ENCODE data around the gene RNF150. TPM values are rescaled to one million over a fixed set of nuclear protein-coding genes. Genes with fewer than 3 reads are reported as not detected.
"Not testable (repeated sequence)": the region's sequence is repeated elsewhere in the genome, so short reads cannot be mapped to it uniquely, and the experiment has no call there.

Gene RNF150
- total and polyA plus RNA-seq, 4 donors, result 14.3 to 28.0 (median 18.6) TPM

DNA sequence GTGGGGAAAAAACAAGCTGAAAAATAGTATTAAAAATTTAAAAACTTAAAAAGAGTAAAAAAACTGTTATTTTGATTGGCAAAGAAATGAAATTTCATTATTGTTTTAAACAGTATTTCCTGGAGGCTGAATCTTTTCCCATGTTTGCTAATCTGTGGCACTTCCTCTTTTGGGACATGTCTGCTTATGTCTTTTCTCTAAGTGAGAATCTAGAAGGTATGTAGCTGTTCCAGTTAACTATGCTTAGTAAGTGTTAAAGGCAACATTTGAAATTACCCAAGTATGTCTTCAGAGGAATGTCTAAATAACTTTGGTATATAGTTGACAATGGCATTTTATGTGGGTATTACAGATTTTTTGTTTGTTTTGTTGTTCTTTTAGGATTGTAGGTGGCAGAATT is 295.5 kb downstream of the RNF150 start:
- no peaks in the 10 kb centered on the region for H3K27me3 ChIP-seq (ENCODE audit: control insufficient read depth, insufficient read depth, low read length)
- H3K4me1 ChIP-seq (ENCODE audit: control insufficient read depth, insufficient read depth, low read length), result no peaks in the 10 kb centered on the region
- no peak for DNase-seq (ENCODE audit: low read depth in 4 of 6, low spot score in 6 of 6)
- no peaks in the 10 kb centered on the region for H3K36me3 ChIP-seq (ENCODE audit: control insufficient read depth, insufficient read depth, low read length)
- no peak overlapping the region for H3K27ac ChIP-seq (ENCODE audit: low read depth, low read length)
- H3K9me3 ChIP-seq (ENCODE audit: control insufficient read depth, insufficient read depth, low read length), result no peaks in the 10 kb centered on the region
- no peak overlapping the region for H3K4me3 ChIP-seq (ENCODE audit: low read depth, low read length)

DNA sequence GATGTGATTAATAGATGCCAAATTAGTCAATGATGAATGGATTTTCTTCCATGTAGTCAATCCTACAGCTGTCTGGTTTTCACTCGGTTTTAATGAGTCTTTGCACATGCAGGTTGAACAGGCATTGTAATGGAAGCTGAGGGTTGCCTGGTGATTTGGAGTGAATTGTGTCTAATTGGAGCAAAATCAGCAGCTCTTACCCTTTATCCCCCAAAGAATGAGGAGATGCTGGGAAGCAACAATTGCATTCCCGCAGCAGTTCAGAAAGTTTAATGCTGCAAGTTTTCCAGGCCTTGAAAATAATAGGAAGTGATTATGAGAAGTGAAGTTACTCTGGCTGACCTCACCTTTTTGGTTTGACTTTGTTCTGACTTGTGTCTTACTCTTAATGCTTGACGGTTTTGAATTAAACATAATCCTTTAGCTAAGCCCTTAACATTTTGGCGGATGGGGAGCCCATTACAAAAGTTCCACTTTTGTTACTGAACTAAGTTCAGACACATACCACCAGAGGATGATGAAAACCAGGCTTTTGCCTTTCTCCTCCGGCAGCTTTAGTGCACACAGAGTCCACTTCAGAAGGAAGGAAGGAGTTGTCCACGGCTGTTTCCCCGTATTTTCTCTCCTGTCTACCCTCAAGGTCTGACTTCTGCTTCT is 298.3 kb downstream of the RNF150 start:
- Histone ChIP-seq H3K9me3 (ENCODE audit: control insufficient read depth, insufficient read depth, low read length) (no peaks in the 10 kb centered on the region), H3K27me3 (ENCODE audit: control insufficient read depth, insufficient read depth, low read length) (no peaks in the 10 kb centered on the region), H3K4me3 (ENCODE audit: low read depth, low read length) (no peak overlapping the region), H3K36me3 (ENCODE audit: control insufficient read depth, insufficient read depth, low read length) (no peaks in the 10 kb centered on the region), H3K27ac (ENCODE audit: low read depth, low read length) (no peak overlapping the region), H3K4me1 (ENCODE audit: control insufficient read depth, insufficient read depth, low read length) (no peaks in the 10 kb centered on the region)
- peak in 1 of 6 donors; percentile 9 for DNase-seq (ENCODE audit: low read depth in 4 of 6, low spot score in 6 of 6)
- 47% methylated on average over 2 of the region's 7 CpGs for WGBS (ENCODE audit: insufficient coverage)

DNA sequence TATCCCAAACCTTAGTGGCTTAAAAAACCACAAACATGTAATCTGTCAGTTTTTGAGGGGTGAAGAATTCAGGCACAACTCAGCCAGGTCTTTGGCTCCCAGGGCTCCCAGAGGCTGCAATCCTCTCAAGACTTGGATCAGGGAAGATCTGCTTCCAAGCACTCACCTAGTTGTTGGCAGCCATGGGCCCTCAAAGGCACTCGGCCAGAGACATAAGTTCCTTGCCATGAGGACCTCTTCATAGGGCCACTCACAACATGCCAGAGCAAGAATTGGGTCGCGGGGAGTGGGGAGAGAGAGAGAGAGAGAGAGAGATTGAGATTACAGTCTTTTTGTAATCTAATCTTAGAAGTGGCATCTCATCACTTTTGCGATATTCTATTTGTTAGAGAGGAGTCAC is 300.0 kb downstream of the RNF150 start:
- no peak for DNase-seq (ENCODE audit: low read depth in 4 of 6, low spot score in 6 of 6)
- Histone ChIP-seq H3K4me1 (ENCODE audit: control insufficient read depth, insufficient read depth, low read length) (no peaks in the 10 kb centered on the region), H3K4me3 (ENCODE audit: low read depth, low read length) (no peak overlapping the region), H3K27me3 (ENCODE audit: control insufficient read depth, insufficient read depth, low read length) (no peaks in the 10 kb centered on the region), H3K9me3 (ENCODE audit: control insufficient read depth, insufficient read depth, low read length) (no peaks in the 10 kb centered on the region), H3K27ac (ENCODE audit: low read depth, low read length) (no peak overlapping the region), H3K36me3 (ENCODE audit: control insufficient read depth, insufficient read depth, low read length) (no peaks in the 10 kb centered on the region)
- 100% methylated on average over 1 of the region's 4 CpGs for WGBS (ENCODE audit: insufficient coverage)

DNA sequence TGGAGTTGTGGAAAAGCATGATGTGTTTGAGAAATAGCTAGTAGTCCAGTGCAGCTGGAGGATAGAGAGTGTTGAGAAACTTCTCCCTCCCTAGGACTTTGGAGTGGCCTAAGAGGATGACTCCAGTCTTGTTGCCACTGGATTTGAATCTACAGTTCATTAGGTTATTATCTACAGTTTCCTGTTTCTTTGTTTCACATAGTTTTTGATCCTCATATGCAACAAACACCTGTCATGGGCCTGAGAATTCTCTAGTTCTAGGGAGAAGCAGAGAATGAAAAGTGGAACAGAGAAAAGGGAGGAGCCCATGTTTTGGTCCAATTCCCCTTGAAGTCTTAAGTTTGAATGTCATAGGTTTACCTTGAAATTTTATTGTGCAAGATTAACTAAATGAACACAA is 303.4 kb downstream of the RNF150 start:
- Histone ChIP-seq H3K4me3 (ENCODE audit: low read depth, low read length) (no peak overlapping the region), H3K27me3 (ENCODE audit: control insufficient read depth, insufficient read depth, low read length) (no peaks in the 10 kb centered on the region), H3K27ac (ENCODE audit: low read depth, low read length) (no peak overlapping the region), H3K36me3 (ENCODE audit: control insufficient read depth, insufficient read depth, low read length) (no peaks in the 10 kb centered on the region), H3K9me3 (ENCODE audit: control insufficient read depth, insufficient read depth, low read length) (no peaks in the 10 kb centered on the region), H3K4me1 (ENCODE audit: control insufficient read depth, insufficient read depth, low read length) (no peaks in the 10 kb centered on the region)
- DNase-seq (ENCODE audit: low read depth in 4 of 6, low spot score in 6 of 6), result no peak

DNA sequence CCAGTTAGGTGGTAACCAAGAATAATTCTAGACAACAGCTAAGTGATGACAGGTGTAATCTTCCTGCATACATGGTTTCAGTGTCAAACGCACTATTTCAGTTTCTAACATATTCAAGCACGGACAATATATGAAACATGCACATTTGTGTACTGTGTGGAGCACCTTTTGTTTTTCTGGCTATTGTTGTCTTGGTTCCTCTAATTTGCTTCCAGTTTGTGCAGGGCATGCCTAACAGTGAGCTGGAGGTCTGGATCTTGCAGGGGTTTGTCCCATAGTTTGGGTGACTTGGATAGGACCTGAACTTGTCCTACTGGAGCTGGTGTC is 306.6 kb downstream of the RNF150 start:
- H3K4me1 ChIP-seq (ENCODE audit: control insufficient read depth, insufficient read depth, low read length), result no peaks in the 10 kb centered on the region
- WGBS (ENCODE audit: insufficient coverage), result no CpG with 5 or more reads among the region's 2 CpGs
- no peaks in the 10 kb centered on the region for H3K36me3 ChIP-seq (ENCODE audit: control insufficient read depth, insufficient read depth, low read length)
- H3K9me3 ChIP-seq (ENCODE audit: control insufficient read depth, insufficient read depth, low read length), result no peaks in the 10 kb centered on the region
- no peak for DNase-seq (ENCODE audit: low read depth in 4 of 6, low spot score in 6 of 6)
- H3K27me3 ChIP-seq (ENCODE audit: control insufficient read depth, insufficient read depth, low read length), result no peaks in the 10 kb centered on the region
- no peak overlapping the region for H3K27ac ChIP-seq (ENCODE audit: low read depth, low read length)
- H3K4me3 ChIP-seq (ENCODE audit: low read depth, low read length), result no peak overlapping the region

DNA sequence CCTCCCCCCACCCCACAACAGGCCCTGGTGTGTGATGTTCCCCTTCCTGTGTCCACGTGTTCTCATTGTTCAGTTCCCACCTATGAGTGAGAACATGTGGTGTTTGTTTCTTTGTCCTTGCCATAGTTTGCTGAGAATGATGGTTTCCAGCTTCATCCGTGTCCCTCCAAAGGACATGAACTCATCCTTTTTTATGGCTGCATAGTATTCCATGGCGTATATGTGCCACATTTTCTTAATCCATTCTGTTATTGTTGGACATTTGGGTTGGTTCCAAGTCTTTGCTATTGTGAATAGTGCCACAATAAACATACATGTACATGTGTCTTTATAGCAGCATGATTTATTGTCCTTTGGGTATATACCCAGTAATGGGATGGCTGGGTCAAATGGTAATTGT is 312.7 kb downstream of the RNF150 start:
- H3K27me3 ChIP-seq (ENCODE audit: control insufficient read depth, insufficient read depth, low read length); H3K4me3 ChIP-seq (ENCODE audit: low read depth, low read length); H3K4me1 ChIP-seq (ENCODE audit: control insufficient read depth, insufficient read depth, low read length); H3K36me3 ChIP-seq (ENCODE audit: control insufficient read depth, insufficient read depth, low read length); DNase-seq (ENCODE audit: low read depth in 4 of 6, low spot score in 6 of 6); H3K9me3 ChIP-seq (ENCODE audit: control insufficient read depth, insufficient read depth, low read length); H3K27ac ChIP-seq (ENCODE audit: low read depth, low read length): not testable (repeated sequence)
- no CpG with 5 or more reads among the region's 3 CpGs for WGBS (ENCODE audit: insufficient coverage)

DNA sequence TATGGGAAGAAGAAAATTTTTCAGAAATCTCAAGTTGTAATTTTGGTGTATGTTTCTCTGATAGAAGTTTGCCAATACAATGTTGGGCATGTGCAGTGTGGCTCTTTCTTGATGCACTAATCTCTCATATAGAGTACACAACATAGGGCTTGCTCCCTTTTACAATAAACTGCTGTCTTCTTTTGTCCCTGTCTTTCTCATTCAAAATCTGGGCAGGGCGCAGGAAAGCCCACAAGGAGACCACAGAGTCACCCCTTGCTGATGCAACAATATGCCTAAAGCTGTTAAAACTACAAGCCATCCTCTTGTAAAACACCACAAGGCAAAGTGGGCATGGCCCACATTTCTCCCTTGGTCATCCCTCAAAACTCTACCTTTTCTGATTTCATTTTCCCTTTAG is 313.7 kb downstream of the RNF150 start:
- no peak for DNase-seq (ENCODE audit: low read depth in 4 of 6, low spot score in 6 of 6)
- Histone ChIP-seq H3K4me3 (ENCODE audit: low read depth, low read length) (no peak overlapping the region), H3K4me1 (ENCODE audit: control insufficient read depth, insufficient read depth, low read length) (no peaks in the 10 kb centered on the region), H3K27ac (ENCODE audit: low read depth, low read length) (no peak overlapping the region), H3K9me3 (ENCODE audit: control insufficient read depth, insufficient read depth, low read length) (no peaks in the 10 kb centered on the region), H3K36me3 (ENCODE audit: control insufficient read depth, insufficient read depth, low read length) (no peaks in the 10 kb centered on the region), H3K27me3 (ENCODE audit: control insufficient read depth, insufficient read depth, low read length) (no peaks in the 10 kb centered on the region)
- WGBS (ENCODE audit: insufficient coverage), result 77% methylated on average over 1 of the region's 1 CpG

DNA sequence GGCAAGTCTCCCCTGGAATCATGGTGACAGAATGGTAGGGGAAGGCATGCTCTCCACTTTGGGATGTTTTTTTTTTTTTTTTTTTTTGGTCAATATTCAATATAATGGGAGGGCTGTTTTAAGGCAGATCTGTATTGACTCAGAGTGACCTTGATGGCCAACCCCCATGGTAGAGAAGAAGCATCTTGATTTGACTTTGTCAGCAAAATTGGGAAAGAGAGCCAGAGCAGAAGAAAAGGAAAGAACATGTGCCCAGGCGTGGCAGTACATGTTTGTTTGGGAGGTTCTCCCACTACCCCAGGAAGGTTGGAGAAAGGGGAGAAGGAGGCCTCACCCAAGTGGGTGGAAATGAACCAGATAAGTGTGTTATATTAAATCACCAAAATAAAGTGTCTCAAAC is 314.8 kb downstream of the RNF150 start:
- H3K4me3 ChIP-seq (ENCODE audit: low read depth, low read length), result no peak overlapping the region
- no peaks in the 10 kb centered on the region for H3K27me3 ChIP-seq (ENCODE audit: control insufficient read depth, insufficient read depth, low read length)
- no peaks in the 10 kb centered on the region for H3K9me3 ChIP-seq (ENCODE audit: control insufficient read depth, insufficient read depth, low read length)
- WGBS (ENCODE audit: insufficient coverage), result no CpG with 5 or more reads among the region's 1 CpG
- no peaks in the 10 kb centered on the region for H3K4me1 ChIP-seq (ENCODE audit: control insufficient read depth, insufficient read depth, low read length)
- no peak for DNase-seq (ENCODE audit: low read depth in 4 of 6, low spot score in 6 of 6)
- no peaks in the 10 kb centered on the region for H3K36me3 ChIP-seq (ENCODE audit: control insufficient read depth, insufficient read depth, low read length)
- H3K27ac ChIP-seq (ENCODE audit: low read depth, low read length), result no peak overlapping the region

DNA sequence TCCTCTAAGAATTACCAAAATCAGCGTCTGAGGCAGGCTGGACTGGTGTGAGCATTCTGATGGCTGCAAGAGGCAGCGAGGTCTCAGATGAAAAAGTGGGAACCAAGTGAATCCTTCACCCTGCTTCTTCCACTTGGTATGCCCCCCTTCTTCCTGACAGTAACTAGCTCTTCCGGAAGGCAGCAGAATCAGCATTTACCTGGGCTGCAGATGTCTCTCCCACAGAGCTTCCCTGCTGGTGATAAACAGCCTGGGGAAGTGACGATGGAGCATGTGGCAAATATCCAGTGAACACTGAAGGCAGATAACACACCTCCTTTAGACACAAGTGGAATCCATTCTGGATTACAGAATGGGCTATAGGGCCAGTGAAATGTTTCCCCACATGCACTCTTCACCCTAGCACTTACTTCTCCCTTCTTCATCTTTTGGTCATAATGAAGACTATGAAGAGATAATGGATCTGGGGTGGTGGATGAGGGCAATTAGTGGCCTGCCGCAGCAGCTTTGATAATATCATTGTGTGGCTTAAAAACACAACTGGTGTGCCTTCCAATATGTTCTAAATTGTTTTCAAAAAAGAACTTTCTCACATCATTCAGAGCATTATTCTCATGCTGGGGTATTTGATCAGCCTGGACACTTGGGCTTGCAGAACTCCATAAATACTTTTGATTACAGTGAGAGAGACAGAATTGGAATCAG is 316.3 kb downstream of the RNF150 start:
- DNase-seq (ENCODE audit: low read depth in 4 of 6, low spot score in 6 of 6), result no peak
- Histone ChIP-seq H3K27me3 (ENCODE audit: control insufficient read depth, insufficient read depth, low read length) (no peaks in the 10 kb centered on the region), H3K4me1 (ENCODE audit: control insufficient read depth, insufficient read depth, low read length) (no peaks in the 10 kb centered on the region), H3K4me3 (ENCODE audit: low read depth, low read length) (no peak overlapping the region), H3K9me3 (ENCODE audit: control insufficient read depth, insufficient read depth, low read length) (no peaks in the 10 kb centered on the region), H3K36me3 (ENCODE audit: control insufficient read depth, insufficient read depth, low read length) (no peaks in the 10 kb centered on the region), H3K27ac (ENCODE audit: low read depth, low read length) (no peak overlapping the region)
- WGBS (ENCODE audit: insufficient coverage), result 80% methylated on average over 2 of the region's 5 CpGs

DNA sequence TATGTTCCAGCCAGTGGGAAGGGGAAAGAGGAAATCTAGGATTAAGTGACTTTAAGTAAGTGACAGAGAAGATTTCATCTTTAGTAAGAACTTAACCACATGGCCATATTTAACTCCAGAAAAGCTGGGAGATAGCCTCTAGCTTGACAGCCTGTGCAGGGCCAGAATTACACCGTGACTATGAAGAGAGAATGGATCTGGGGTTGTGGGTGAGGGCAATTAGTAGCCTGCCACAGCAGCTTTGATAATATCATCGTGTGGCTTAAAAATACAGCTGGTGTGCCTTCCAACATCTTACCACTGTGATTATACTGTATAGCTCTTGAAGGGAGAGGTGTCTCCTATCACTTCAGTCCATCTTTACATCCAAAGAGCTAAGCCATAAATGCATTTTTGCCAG is 319.5 kb downstream of the RNF150 start:
- H3K36me3 ChIP-seq (ENCODE audit: control insufficient read depth, insufficient read depth, low read length), result no peaks in the 10 kb centered on the region
- no peak overlapping the region for H3K4me3 ChIP-seq (ENCODE audit: low read depth, low read length)
- WGBS (ENCODE audit: insufficient coverage), result 100% methylated on average over 1 of the region's 2 CpGs
- H3K4me1 ChIP-seq (ENCODE audit: control insufficient read depth, insufficient read depth, low read length), result no peaks in the 10 kb centered on the region
- H3K9me3 ChIP-seq (ENCODE audit: control insufficient read depth, insufficient read depth, low read length), result no peaks in the 10 kb centered on the region
- H3K27me3 ChIP-seq (ENCODE audit: control insufficient read depth, insufficient read depth, low read length), result no peaks in the 10 kb centered on the region
- no peak overlapping the region for H3K27ac ChIP-seq (ENCODE audit: low read depth, low read length)
- DNase-seq (ENCODE audit: low read depth in 4 of 6, low spot score in 6 of 6), result no peak
